H1 (cell line): Measurements from ENCODE around the gene KIAA0586. TPM values are rescaled to one million over a fixed set of nuclear protein-coding genes. Genes with fewer than 3 reads are reported as not detected.

Source experiments
- CTCF ChIA-PET: fragments of 300-600 bp; sonication (Branson Sonifier 250); formaldehyde crosslinking; loops from one replicate; lab custom pipeline; 2021; ENCODE audit not compliant: partially characterized antibody; lab: Charles Lee
- POLR2A ChIA-PET: fragments of 300-600 bp; sonication (Branson Sonifier 250); formaldehyde crosslinking; loops from one replicate; lab custom pipeline; 2021; ENCODE audit warnings: inconsistent platforms; ENCODE audit not compliant: partially characterized antibody; lab: Charles Lee
- DNase-seq, 2 experiments: peaks; one replicate each; pipeline versions ENCODE4 v3.0.0 to v3.0.0-alpha.2; 2010 to 2022; ENCODE audit warnings: low spot score in 2 of 2, low read depth in 1 of 2, mixed read lengths in 1 of 2
- FAIRE-seq: peaks from 2 replicates; lab custom pipeline; 2011; peaks lifted over from hg19 to GRCh38; lab: Jason Lieb, UNC
- H2AFZ ChIP-seq: 2 replicates; pipeline ENCODE4 v1.8.1; 2012; ENCODE audit warnings: low read length, inconsistent platforms
- H2AK5ac ChIP-seq: 2 replicates; pipeline ENCODE4 v1.6.1; 2013; ENCODE audit warnings: low read depth, low read length
- H2BK120ac ChIP-seq: replicated peaks from 2 replicates; pipeline ENCODE3; 2013; ENCODE audit warnings: low read depth, low read length, inconsistent platforms
- H2BK12ac ChIP-seq: 2 replicates; pipeline ENCODE4 v1.6.1; 2013; ENCODE audit warnings: low read depth, low read length
- H2BK15ac ChIP-seq: 2 replicates; pipeline ENCODE4 v1.6.1; 2013; ENCODE audit warnings: low read length
- H2BK20ac ChIP-seq: 2 replicates; pipeline ENCODE4 v1.6.1; 2013; ENCODE audit warnings: low read length
- H2BK5ac ChIP-seq: 2 replicates; pipeline ENCODE4 v1.6.1; 2013; ENCODE audit warnings: low read depth, low read length
- H3K14ac ChIP-seq: 2 replicates; pipeline ENCODE4 v1.6.1; 2013; ENCODE audit warnings: inconsistent platforms; ENCODE audit not compliant: insufficient read length
- H3K18ac ChIP-seq: 2 replicates; pipeline ENCODE4 v1.6.1; 2013; ENCODE audit warnings: low read length; ENCODE audit errors: extremely low read depth
- H3K23ac ChIP-seq: 2 replicates; pipeline ENCODE4 v1.6.1; 2013; ENCODE audit warnings: inconsistent platforms; ENCODE audit not compliant: insufficient read length
- H3K23me2 ChIP-seq: 2 replicates; pipeline ENCODE4 v1.6.1; 2013; ENCODE audit warnings: low read depth, low read length
- H3K27ac ChIP-seq: 2 replicates; pipeline ENCODE4 v1.6.1; 2011; ENCODE audit warnings: low read depth, low read length, inconsistent platforms
- H3K27me3 ChIP-seq, 4 experiments: replicated peaks in 1 of 4; 1 replicate in 1 of 4; 2 replicates in 3 of 4; pipeline versions ENCODE4 v1.6.1 to v1.8.1; 2011 to 2013; ENCODE audit warnings: low read length in 3 of 4, mild to moderate bottlenecking in 3 of 4, inconsistent platforms in 2 of 4, mixed read lengths in 2 of 4, moderate library complexity in 1 of 4; ENCODE audit not compliant: control insufficient read depth in 3 of 4, insufficient read depth in 3 of 4; ENCODE audit errors: extremely low read depth in 1 of 4
- H3K36me3 ChIP-seq, 4 experiments: 2 replicates each; pipeline versions ENCODE4 v1.6.1 to v1.8.1; 2011 to 2013; ENCODE audit warnings: mild to moderate bottlenecking in 4 of 4, low read length in 3 of 4, moderate library complexity in 2 of 4, control low read depth in 1 of 4, inconsistent platforms in 1 of 4; ENCODE audit not compliant: insufficient read depth in 4 of 4, control insufficient read depth in 2 of 4
- H3K4ac ChIP-seq: replicated peaks from 2 replicates; pipeline ENCODE3; 2013; ENCODE audit warnings: low read length, low read depth, mixed read lengths, inconsistent platforms; ENCODE audit not compliant: insufficient read length
- H3K4me1 ChIP-seq, 4 experiments: replicated peaks in 1 of 4; 1 replicate in 1 of 4; 2 replicates in 3 of 4; pipeline versions ENCODE4 v1.6.1 to v1.8.1; 2011 to 2013; ENCODE audit warnings: low read length in 3 of 4, inconsistent platforms in 2 of 4, mixed read lengths in 1 of 4; ENCODE audit not compliant: insufficient read depth in 4 of 4, control insufficient read depth in 3 of 4
- H3K4me2 ChIP-seq, 2 experiments: 2 replicates each; pipeline versions ENCODE4 v1.6.1 to v1.8.1; 2011 to 2013; ENCODE audit warnings: low read depth in 2 of 2, low read length in 2 of 2, control low read depth in 1 of 2, inconsistent platforms in 1 of 2, mild to moderate bottlenecking in 1 of 2; ENCODE audit not compliant: insufficient read depth in 1 of 2
- H3K4me3 ChIP-seq, 4 experiments: fragments of 200-600, 300-600 bp in 1 of 4; sonication (generic), shearing (Covaris generic), sonication (Bioruptor Twin) in 1 of 4; 2 replicates each; pipeline versions ENCODE4 v1.5.1 to v1.8.1; 2011 to 2016; ENCODE audit warnings: low read length in 4 of 4, low read depth in 3 of 4, control low read depth in 2 of 4, inconsistent platforms in 2 of 4, mild to moderate bottlenecking in 2 of 4, mixed read lengths in 1 of 4, moderate library complexity in 1 of 4; ENCODE audit not compliant: insufficient read depth in 2 of 4; ENCODE audit errors: extremely low read depth in 1 of 4
- H3K56ac ChIP-seq: replicated peaks from 2 replicates; pipeline ENCODE3; 2013; ENCODE audit warnings: low read depth, mild to moderate bottlenecking, mixed read lengths, low read length, inconsistent platforms; ENCODE audit not compliant: insufficient read length
- H3K79me1 ChIP-seq: 2 replicates; pipeline ENCODE4 v1.6.1; 2013; ENCODE audit warnings: low read depth, low read length, control low read depth
- H3K79me2 ChIP-seq, 2 experiments: 2 replicates each; pipeline versions ENCODE4 v1.6.1 to v1.8.1; 2012 to 2013; ENCODE audit warnings: low read length in 2 of 2, mild to moderate bottlenecking in 2 of 2, inconsistent platforms in 1 of 2; ENCODE audit not compliant: insufficient read depth in 2 of 2, control insufficient read depth in 1 of 2
- H3K9ac ChIP-seq, 4 experiments: replicated peaks in 1 of 4; 1 replicate in 1 of 4; 2 replicates in 3 of 4; pipeline versions ENCODE4 v1.6.1 to v1.8.1; 2011 to 2013; ENCODE audit warnings: low read depth in 3 of 4, low read length in 3 of 4, control low read depth in 2 of 4, mild to moderate bottlenecking in 2 of 4, moderate library complexity in 2 of 4, inconsistent platforms in 1 of 4; ENCODE audit errors: extremely low read depth in 1 of 4
- H3K9me3 ChIP-seq, 2 experiments: 2 replicates each; pipeline versions ENCODE4 v1.6.1 to v1.8.1; 2012 to 2013; ENCODE audit warnings: mild to moderate bottlenecking in 2 of 2, moderate library complexity in 2 of 2, control low read depth in 1 of 2, inconsistent platforms in 1 of 2, low read depth in 1 of 2, low read length in 1 of 2, mixed read lengths in 1 of 2; ENCODE audit not compliant: insufficient read depth in 2 of 2
- H4K20me1 ChIP-seq, 2 experiments: replicated peaks in 1 of 2; 2 replicates each; pipeline versions ENCODE3 to v1.8.1; 2011 to 2013; ENCODE audit warnings: inconsistent platforms in 2 of 2, low read length in 2 of 2, mild to moderate bottlenecking in 1 of 2; ENCODE audit not compliant: insufficient read depth in 2 of 2, control insufficient read depth in 1 of 2
- H4K5ac ChIP-seq: 2 replicates; pipeline ENCODE4 v1.6.1; 2013; ENCODE audit warnings: low read length, low read depth, mixed read lengths, inconsistent platforms; ENCODE audit not compliant: insufficient read length
- H4K8ac ChIP-seq: 2 replicates; pipeline ENCODE4 v1.8.0; 2013; ENCODE audit warnings: mild to moderate bottlenecking, moderate library complexity, low read length, inconsistent platforms; ENCODE audit not compliant: insufficient read depth; ENCODE audit errors: extremely low read depth
- H4K91ac ChIP-seq: replicated peaks from 2 replicates; pipeline ENCODE3; 2013; ENCODE audit warnings: low read length, mixed read lengths, inconsistent platforms; ENCODE audit not compliant: insufficient read length
- MAX ChIP-seq: IDR thresholded peaks from 2 replicates; pipeline ENCODE4 v1.6.1; 2012; ENCODE audit warnings: inconsistent platforms
- SP2 ChIP-seq: IDR thresholded peaks from 2 replicates; pipeline ENCODE4 v1.6.1; 2012; ENCODE audit warnings: mild to moderate bottlenecking, low read length, inconsistent platforms
- WGBS, 2 experiments: shearing (Covaris generic) in 1 of 2; methylation state at CpG; one replicate each; pipeline versions ENCODE4 v1.1.6 to v1.1.7; 2013 to 2015; ENCODE audit warnings: low lambda C conversion rate in 2 of 2, mixed read lengths in 2 of 2, inconsistent platforms in 1 of 2, low coverage in 1 of 2, missing lambda C conversion rate in 1 of 2; ENCODE audit not compliant: insufficient replicate concordance in 2 of 2, insufficient coverage in 1 of 2, insufficient read length in 1 of 2; ENCODE audit errors: extremely low coverage in 1 of 2, missing lambda C conversion rate in 1 of 2; 5-methylcytosine and 5-hydroxymethylcytosine counted together
- polyA plus RNA-seq, 7 experiments: library from polyadenylated mRNA; depleted of rRNA in 3 of 7; stranded (reverse) in 5 of 7; unstranded in 2 of 7; fragments of >200 nt in 5 of 7; fragments of 200-250 nt in 2 of 7; gene quantifications; 1 replicate in 5 of 7; 2 replicates in 1 of 7; 4 replicates in 1 of 7; pipeline versions ENCODE4 v1.2.1 to v1.2.3, GENCODE V29; 2011 to 2013; ENCODE audit warnings: missing spikeins in 2 of 7, mixed read lengths in 2 of 7
- total RNA-seq: library from RNA; stranded (reverse); fragmentation: NEBNext Ultra II Directional; extraction: Animal tissue kit (Norgen Biotek cat#: 25700); gene quantifications from 2 replicates; pipeline ENCODE4 v1.2.1, GENCODE V29; 2021

The KIAA0586 gene
- total and polyA plus RNA-seq, 2 of the 8 experiments (the other 6 are each of a cell fraction or from before 2014, with no cell fraction given) = 7.2 to 24.8 TPM

GRCh38 chr14:58593977-58594376, 166.5 kb downstream of the KIAA0586 start:
- H3K79me1 ChIP-seq = no peaks in the 10 kb centered on the region
- no peaks in the 10 kb centered on the region for H3K27me3 ChIP-seq
- no peak overlapping the region for H2BK15ac ChIP-seq
- no peaks in the 10 kb centered on the region for H3K23me2 ChIP-seq
- H2BK12ac ChIP-seq = no peak overlapping the region
- no peak overlapping the region for H3K23ac ChIP-seq
- H4K91ac ChIP-seq = no peak overlapping the region
- no peak for FAIRE-seq
- H4K5ac ChIP-seq = no peak overlapping the region
- no peaks in the 10 kb centered on the region for H4K20me1 ChIP-seq
- no peak overlapping the region for H4K8ac ChIP-seq
- H3K4me3 ChIP-seq = no peak overlapping the region
- peaks cover 0 to 4% (median under 1%) of the 10 kb centered on the region in 4 experiments; a peak in 2 of 7 replicates for H3K4me1 ChIP-seq
- H2AK5ac ChIP-seq = no peak overlapping the region
- H2BK20ac ChIP-seq = no peak overlapping the region
- DNase-seq = no peak
- no peak for TF ChIP-seq MAX
- TF ChIP-seq SP2 = no peak
- TF ChIP-seq, all 59 proteins: peak for 0
- Histone ChIP-seq H3K9me3 (no peaks in the 10 kb centered on the region), H3K4ac (no peak overlapping the region), H3K56ac (no peak overlapping the region), H2AFZ (no peak overlapping the region), H3K79me2 (no peaks in the 10 kb centered on the region), H2BK5ac (no peak overlapping the region), H3K36me3 (no peaks in the 10 kb centered on the region), H3K27ac (no peak overlapping the region), H3K4me2 (no peak overlapping the region), H3K18ac (no peak overlapping the region), H3K9ac (no peak overlapping the region), H2BK120ac (no peak overlapping the region), H3K14ac (no peak overlapping the region)
- POLR2A ChIA-PET = no interaction called here
- 88% methylated on average over 4 of the region's 4 CpGs; no CpG with 5 or more reads in 1 of the 2 experiments for WGBS, 2 experiments
- CTCF ChIA-PET = interaction anchor here (1.7 kb wide), 1 partner anchor 47 kb away, joined by 3 read pairs; no protein-coding TSS in a partner anchor
